Mammary epithelial cell (primary cell): ENCODE measurements around the gene UNK.

ENCODE experiments used
- EZH2 ChIP-seq: IDR thresholded peaks from 2 replicates; pipeline ENCODE4 v1.6.1; 2012; ENCODE audit warnings: low read length, inconsistent platforms, borderline replicate concordance
- TF ChIP-seq, protein P1 (sequence below), 2 donors: IDR thresholded peaks in 1 of 2; conservative IDR thresholded peaks in 1 of 2; 2 replicates each; pipeline ENCODE4 v1.5.1; 2011 to 2012; ENCODE audit warnings: inconsistent platforms in 2 of 2, low read length in 2 of 2, mild to moderate bottlenecking in 2 of 2, control low read depth in 1 of 2, low read depth in 1 of 2; ENCODE audit not compliant: insufficient read depth in 1 of 2; ENCODE audit errors: extremely low read depth in 1 of 2

GRCh38 chr17:75869282-75870141 lies 84.9 kb downstream of the UNK start:
- TF ChIP-seq, protein P1, sequence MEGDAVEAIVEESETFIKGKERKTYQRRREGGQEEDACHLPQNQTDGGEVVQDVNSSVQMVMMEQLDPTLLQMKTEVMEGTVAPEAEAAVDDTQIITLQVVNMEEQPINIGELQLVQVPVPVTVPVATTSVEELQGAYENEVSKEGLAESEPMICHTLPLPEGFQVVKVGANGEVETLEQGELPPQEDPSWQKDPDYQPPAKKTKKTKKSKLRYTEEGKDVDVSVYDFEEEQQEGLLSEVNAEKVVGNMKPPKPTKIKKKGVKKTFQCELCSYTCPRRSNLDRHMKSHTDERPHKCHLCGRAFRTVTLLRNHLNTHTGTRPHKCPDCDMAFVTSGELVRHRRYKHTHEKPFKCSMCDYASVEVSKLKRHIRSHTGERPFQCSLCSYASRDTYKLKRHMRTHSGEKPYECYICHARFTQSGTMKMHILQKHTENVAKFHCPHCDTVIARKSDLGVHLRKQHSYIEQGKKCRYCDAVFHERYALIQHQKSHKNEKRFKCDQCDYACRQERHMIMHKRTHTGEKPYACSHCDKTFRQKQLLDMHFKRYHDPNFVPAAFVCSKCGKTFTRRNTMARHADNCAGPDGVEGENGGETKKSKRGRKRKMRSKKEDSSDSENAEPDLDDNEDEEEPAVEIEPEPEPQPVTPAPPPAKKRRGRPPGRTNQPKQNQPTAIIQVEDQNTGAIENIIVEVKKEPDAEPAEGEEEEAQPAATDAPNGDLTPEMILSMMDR (conservative IDR thresholded peaks at IDR 0.05 in 1 of 2, IDR thresholded peaks at IDR 0.05 in 1 of 2; ENCODE audit: extremely low read depth in 1 of 2, insufficient read depth in 1 of 2, low read depth in 1 of 2, low read length in 2 of 2) = no peak
- TF ChIP-seq EZH2 = no peak
